NCI-H2196 treated with DMSO at 0.1 percent for 48 hours (cell line): Measurements from ENCODE around the gene CRYGN.

Experiments
- DNase-seq: peaks from one replicate; lab custom pipeline; 2025; ENCODE audit not compliant: unreplicated experiment; lab: John Stamatoyannopoulos, UW

CRYGN gene

GRCh38 chr7:151439855-151440798 is at the start of gene CRYGN:
Gene CRYGN (minus strand): TSS chr7:151440141. CDS start chr7:151439917, 224 bp downstream.
- no peak for DNase-seq

GRCh38 chr7:151489498-151489897 is 49.6 kb upstream of the CRYGN start:
- DNase-seq: no peak

- DNase-seq: no peak
Measured at GRCh38 chr7:151488096-151488495, 48.2 kb upstream of the CRYGN start.

GRCh38 chr7:151487228-151487627 is 47.3 kb upstream of the CRYGN start:
- DNase-seq: no peak

GRCh38 chr7:151486074-151486473 is 46.1 kb upstream of the CRYGN start:
- no peak for DNase-seq

GRCh38 chr7:151484971-151485707 is 45.2 kb upstream of the CRYGN start:
- no peak for DNase-seq

GRCh38 chr7:151483711-151483983 is 43.7 kb upstream of the CRYGN start:
- no peak for DNase-seq

GRCh38 chr7:151482883-151483710 is 43.2 kb upstream of the CRYGN start:
- no peak for DNase-seq

GRCh38 chr7:151481650-151482505 is 41.9 kb upstream of the CRYGN start:
- DNase-seq: no peak

- no peak for DNase-seq
Measured at GRCh38 chr7:151477867-151478266, 37.9 kb upstream of the CRYGN start.

GRCh38 chr7:151472644-151473380 is 32.9 kb upstream of the CRYGN start:
- DNase-seq: no peak

GRCh38 chr7:151470711-151471110 is 30.8 kb upstream of the CRYGN start:
- DNase-seq: no peak

GRCh38 chr7:151469281-151469680 is 29.3 kb upstream of the CRYGN start:
- no peak for DNase-seq

GRCh38 chr7:151468217-151469018 is 28.5 kb upstream of the CRYGN start:
- DNase-seq: no peak

- DNase-seq: no peak
Measured at GRCh38 chr7:151465169-151465568, 25.2 kb upstream of the CRYGN start.

GRCh38 chr7:151462306-151462779 is 22.4 kb upstream of the CRYGN start:
- no peak for DNase-seq

GRCh38 chr7:151461942-151462230 is 21.9 kb upstream of the CRYGN start:
- no peak for DNase-seq

- DNase-seq: no peak
Measured at GRCh38 chr7:151461096-151461941, 21.4 kb upstream of the CRYGN start.
